ENCODE results near the gene GTSE1.

The GTSE1 gene

GRCh38 chr22:46354176-46354992, 57.7 kb downstream of the GTSE1 start:
- no peak for TF ChIP-seq CTCF (IDR thresholded peaks at IDR 0.05; ENCODE audit: insufficient read depth, low read length, poor library complexity, severe bottlenecking)
- no peak overlapping the region for H3K4me3 ChIP-seq (replicated peaks; ENCODE audit: low read depth, low read length)
- H3K36me3 ChIP-seq (ENCODE audit: control insufficient read depth, insufficient read depth, low read length) = peaks cover 45% of the 10 kb centered on the region
- DNase-seq (ENCODE audit: extremely low read depth, insufficient read length) = no peak
- no peaks in the 10 kb centered on the region for H3K27me3 ChIP-seq (replicated peaks; ENCODE audit: control insufficient read depth, insufficient read depth, low read length)

GRCh38 chr22:46354993-46355305, 58.3 kb downstream of the GTSE1 start:
- H3K36me3 ChIP-seq (ENCODE audit: control insufficient read depth, insufficient read depth, low read length) = peaks cover 45% of the 10 kb centered on the region
- no peaks in the 10 kb centered on the region for H3K27me3 ChIP-seq (replicated peaks; ENCODE audit: control insufficient read depth, insufficient read depth, low read length)
- DNase-seq (ENCODE audit: extremely low read depth, insufficient read length) = no peak

GRCh38 chr22:46355369-46355995, 58.8 kb downstream of the GTSE1 start:
- peak; percentile 76 for TF ChIP-seq CTCF (IDR thresholded peaks at IDR 0.05; ENCODE audit: insufficient read depth, low read length, poor library complexity, severe bottlenecking)
- H3K4me3 ChIP-seq (replicated peaks; ENCODE audit: low read depth, low read length) = no peak overlapping the region
- peaks cover 42% of the 10 kb centered on the region for H3K36me3 ChIP-seq (ENCODE audit: control insufficient read depth, insufficient read depth, low read length)
- no peak for DNase-seq (ENCODE audit: extremely low read depth, insufficient read length)
- no peaks in the 10 kb centered on the region for H3K27me3 ChIP-seq (replicated peaks; ENCODE audit: control insufficient read depth, insufficient read depth, low read length)

More at GRCh38 chr22:46354993-46355305, 58.3 kb downstream of the GTSE1 start:
- no peak for TF ChIP-seq CTCF (IDR thresholded peaks at IDR 0.05; ENCODE audit: insufficient read depth, low read length, poor library complexity, severe bottlenecking)
- H3K4me3 ChIP-seq (replicated peaks; ENCODE audit: low read depth, low read length) = no peak overlapping the region

- no peak for TF ChIP-seq CTCF (IDR thresholded peaks at IDR 0.05; ENCODE audit: insufficient read depth, low read length, poor library complexity, severe bottlenecking)
- H3K27me3 ChIP-seq (replicated peaks; ENCODE audit: control insufficient read depth, insufficient read depth, low read length) = no peaks in the 10 kb centered on the region
- H3K36me3 ChIP-seq (ENCODE audit: control insufficient read depth, insufficient read depth, low read length) = peaks cover 38% of the 10 kb centered on the region
- no peak overlapping the region for H3K4me3 ChIP-seq (replicated peaks; ENCODE audit: low read depth, low read length)
- DNase-seq (ENCODE audit: extremely low read depth, insufficient read length) = no peak
These were observed 59.4 kb downstream of the GTSE1 start for GRCh38 chr22:46355996-46356471.

- Histone ChIP-seq H3K4me3 (replicated peaks; ENCODE audit: low read depth, low read length) (no peak overlapping the region), H3K36me3 (ENCODE audit: control insufficient read depth, insufficient read depth, low read length) (peaks cover 31% of the 10 kb centered on the region), H3K27me3 (replicated peaks; ENCODE audit: control insufficient read depth, insufficient read depth, low read length) (no peaks in the 10 kb centered on the region)
- TF ChIP-seq CTCF (IDR thresholded peaks at IDR 0.05; ENCODE audit: insufficient read depth, low read length, poor library complexity, severe bottlenecking) = no peak
- no peak for DNase-seq (ENCODE audit: extremely low read depth, insufficient read length)
These were observed 60.1 kb downstream of the GTSE1 start for GRCh38 chr22:46356496-46357480.

All from GM06990 (cell line).